Stimulated activated naive B cell treated with anti-CD40 and anti-IgM and Interleukin-4, amounts not matched to agents 10 μg/mL and 1 μg/mL and 100 μg/mL, for 72 hours (primary cell): ENCODE results near the gene LSM11.

Experiments used
- ATAC-seq, 2 donors: fragments of 150-1000 bp; cut with Tn5 transposase; replicated peaks; 2 replicates each; pipeline ENCODE4 v1.10.0; 2021; ENCODE audit warnings: moderate library complexity in 1 of 2
- DNase-seq: peaks from one replicate; pipeline ENCODE4 v3.0.0; 2021
- H3K27ac Mint-ChIP-seq: one replicate; pipeline ENCODE4 v1.8.0; 2022; ENCODE audit warnings: mild to moderate bottlenecking, mixed read lengths
- H3K27me3 Mint-ChIP-seq, 2 donors: one replicate each; pipeline ENCODE4 v1.8.0; 2022; ENCODE audit warnings: mixed read lengths in 2 of 2
- H3K36me3 Mint-ChIP-seq, 2 donors: one replicate each; pipeline ENCODE4 v1.8.0; 2022; ENCODE audit warnings: mixed read lengths in 2 of 2, mild to moderate bottlenecking in 1 of 2
- H3K4me1 Mint-ChIP-seq, 2 donors: one replicate each; pipeline ENCODE4 v1.8.0; 2022; ENCODE audit warnings: mixed read lengths in 2 of 2, mild to moderate bottlenecking in 1 of 2
- H3K4me3 Mint-ChIP-seq, 2 donors: one replicate each; pipeline ENCODE4 v1.8.0; 2022; ENCODE audit warnings: mild to moderate bottlenecking in 2 of 2, mixed read lengths in 2 of 2, moderate library complexity in 1 of 2
- H3K9me3 Mint-ChIP-seq, 2 donors: one replicate each; pipeline ENCODE4 v1.8.0; 2022; ENCODE audit warnings: mixed read lengths in 2 of 2, mild to moderate bottlenecking in 1 of 2

The LSM11 gene

GRCh38 chr5:157767689-157768088 is 24.2 kb downstream of the LSM11 start:
- Mint-ChIP-seq H3K27ac (no peak overlapping the region), H3K4me1 (no peaks in the 10 kb centered on the region), H3K9me3 (peaks cover 0 to 2% of the 10 kb centered on the region in 2 donors), H3K27me3 (no peaks in the 10 kb centered on the region), H3K36me3 (peaks cover 0 to 1% of the 10 kb centered on the region in 2 donors), H3K4me3 (no peak overlapping the region)
- no peak for ATAC-seq
- no peak for DNase-seq

GRCh38 chr5:157770665-157771064 is 27.2 kb downstream of the LSM11 start:
- no peaks in the 10 kb centered on the region for H3K4me1 Mint-ChIP-seq
- no peak for ATAC-seq

GRCh38 chr5:157772127-157772526 is 28.6 kb downstream of the LSM11 start:
- Mint-ChIP-seq H3K9me3 (peaks cover 0 to 2% of the 10 kb centered on the region in 2 donors), H3K27ac (no peak overlapping the region), H3K27me3 (no peaks in the 10 kb centered on the region), H3K4me1 (no peaks in the 10 kb centered on the region), H3K36me3 (no peaks in the 10 kb centered on the region), H3K4me3 (no peak overlapping the region)
- DNase-seq (no peak), ATAC-seq (no peak)

More at GRCh38 chr5:157770665-157771064, 27.2 kb downstream of the LSM11 start:
- H3K27ac Mint-ChIP-seq: no peak overlapping the region
- H3K27me3 Mint-ChIP-seq: no peaks in the 10 kb centered on the region
- H3K9me3 Mint-ChIP-seq: peaks cover 0 to 2% of the 10 kb centered on the region in 2 donors
- H3K4me3 Mint-ChIP-seq: no peak overlapping the region
- H3K36me3 Mint-ChIP-seq: no peaks in the 10 kb centered on the region
- DNase-seq: no peak

GRCh38 chr5:157778121-157778805 is 34.8 kb downstream of the LSM11 start:
- no peak overlapping the region for H3K4me3 Mint-ChIP-seq
- H3K9me3 Mint-ChIP-seq: no peaks in the 10 kb centered on the region
- no peaks in the 10 kb centered on the region for H3K4me1 Mint-ChIP-seq
- no peak for DNase-seq
- no peak for ATAC-seq
- no peak overlapping the region for H3K27ac Mint-ChIP-seq
- H3K36me3 Mint-ChIP-seq: no peaks in the 10 kb centered on the region
- no peaks in the 10 kb centered on the region for H3K27me3 Mint-ChIP-seq

GRCh38 chr5:157779221-157779620 is 35.7 kb downstream of the LSM11 start:
- Mint-ChIP-seq H3K27me3 (no peaks in the 10 kb centered on the region), H3K9me3 (no peaks in the 10 kb centered on the region), H3K4me1 (peaks cover 0 to 2% of the 10 kb centered on the region in 2 donors), H3K4me3 (no peak overlapping the region), H3K36me3 (peaks cover 5 to 7% of the 10 kb centered on the region in 2 donors), H3K27ac (no peak overlapping the region)
- ATAC-seq: no peak
- no peak for DNase-seq

- DNase-seq (no peak), ATAC-seq (no peak)
- H3K27me3 Mint-ChIP-seq: no peaks in the 10 kb centered on the region
- H3K9me3 Mint-ChIP-seq: no peaks in the 10 kb centered on the region
- no peak overlapping the region for H3K27ac Mint-ChIP-seq
- peaks cover 0 to 2% of the 10 kb centered on the region in 2 donors for H3K4me1 Mint-ChIP-seq
- no peak overlapping the region for H3K4me3 Mint-ChIP-seq
- peaks cover 23 to 42% of the 10 kb centered on the region in 2 donors for H3K36me3 Mint-ChIP-seq
These were observed 42.3 kb downstream of the LSM11 start for GRCh38 chr5:157785801-157786200.

- no peak for ATAC-seq
- H3K27ac Mint-ChIP-seq: no peak overlapping the region
- no peak overlapping the region for H3K4me3 Mint-ChIP-seq
These were observed 49.8 kb downstream of the LSM11 start for GRCh38 chr5:157793301-157793700.

GRCh38 chr5:157799578-157799977 is 56.1 kb downstream of the LSM11 start:
- peaks cover 12 to 34% of the 10 kb centered on the region in 2 donors for H3K36me3 Mint-ChIP-seq

More at GRCh38 chr5:157793301-157793700, 49.8 kb downstream of the LSM11 start:
- no peaks in the 10 kb centered on the region for H3K9me3 Mint-ChIP-seq
- no peak for DNase-seq
- peaks cover 31 to 53% of the 10 kb centered on the region in 2 donors for H3K36me3 Mint-ChIP-seq
- H3K27me3 Mint-ChIP-seq: no peaks in the 10 kb centered on the region
- no peaks in the 10 kb centered on the region for H3K4me1 Mint-ChIP-seq

GRCh38 chr5:157800137-157800536 is 56.6 kb downstream of the LSM11 start:
- no peak for ATAC-seq

More at GRCh38 chr5:157799578-157799977, 56.1 kb downstream of the LSM11 start:
- Mint-ChIP-seq H3K27me3 (no peaks in the 10 kb centered on the region), H3K27ac (no peak overlapping the region), H3K9me3 (no peaks in the 10 kb centered on the region), H3K4me3 (no peak overlapping the region), H3K4me1 (no peaks in the 10 kb centered on the region)
- ATAC-seq: no peak
- no peak for DNase-seq

GRCh38 chr5:157802736-157803135 is 59.2 kb downstream of the LSM11 start:
- no peak for DNase-seq
- H3K27me3 Mint-ChIP-seq: no peaks in the 10 kb centered on the region
- H3K4me1 Mint-ChIP-seq: no peaks in the 10 kb centered on the region
- ATAC-seq: no peak
- H3K27ac Mint-ChIP-seq: no peak overlapping the region
- no peak overlapping the region for H3K4me3 Mint-ChIP-seq
- H3K36me3 Mint-ChIP-seq: peaks cover 10 to 30% of the 10 kb centered on the region in 2 donors
- H3K9me3 Mint-ChIP-seq: no peaks in the 10 kb centered on the region

More at GRCh38 chr5:157800137-157800536, 56.6 kb downstream of the LSM11 start:
- Mint-ChIP-seq H3K9me3 (no peaks in the 10 kb centered on the region), H3K36me3 (peaks cover 11 to 34% of the 10 kb centered on the region in 2 donors), H3K4me1 (no peaks in the 10 kb centered on the region), H3K27ac (no peak overlapping the region), H3K4me3 (no peak overlapping the region), H3K27me3 (no peaks in the 10 kb centered on the region)
- no peak for DNase-seq

- Mint-ChIP-seq H3K36me3 (peaks cover 16 to 46% of the 10 kb centered on the region in 2 donors), H3K4me3 (no peak overlapping the region), H3K4me1 (peaks cover 0 to 5% of the 10 kb centered on the region in 2 donors), H3K9me3 (no peaks in the 10 kb centered on the region), H3K27ac (no peak overlapping the region), H3K27me3 (no peaks in the 10 kb centered on the region)
- no peak for ATAC-seq
- DNase-seq: no peak
These were observed 64.5 kb downstream of the LSM11 start for GRCh38 chr5:157808043-157808442.
